ENCODE measurements around the gene PRR5L. TPM values are rescaled to one million over a fixed set of nuclear protein-coding genes. Genes with fewer than 3 reads are reported as not detected.

The PRR5L gene
- polyA plus RNA-seq, 1 of the 3 experiments (the other 2 are of a cell fraction): 0.46 TPM

DNA sequence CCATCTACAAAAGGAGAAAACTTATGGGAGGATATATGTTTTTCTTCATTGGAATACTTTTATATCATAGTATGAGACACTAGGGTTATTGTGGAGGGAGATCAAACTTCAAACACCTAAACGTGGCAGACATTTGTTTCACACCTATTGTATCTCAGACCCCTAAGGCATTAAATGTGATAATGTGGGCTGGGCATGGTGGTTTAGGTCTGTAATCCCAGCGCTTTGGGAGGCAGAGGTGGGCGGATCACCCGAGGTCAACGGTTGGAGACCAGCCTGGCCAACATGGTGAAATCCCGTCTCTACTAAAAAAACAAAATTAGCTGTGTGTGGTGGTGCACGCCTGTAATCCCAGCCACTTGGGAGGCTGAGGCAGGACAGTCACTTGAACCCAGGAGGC lies 75.5 kb downstream of the PRR5L start:
- no peak overlapping the region for H3K4me3 ChIP-seq (ENCODE audit: low read depth in 2 of 2, low read length in 1 of 2)
- no peaks in the 10 kb centered on the region for H3K9me3 ChIP-seq
- peaks cover 21% of the 10 kb centered on the region; the same call in 1 of the 2 replicates for H3K27me3 ChIP-seq (ENCODE audit: insufficient read depth)
- no peak overlapping the region for H3K9ac ChIP-seq
- no peak for DNase-seq
- H4K20me1 ChIP-seq (ENCODE audit: insufficient read depth): no peaks in the 10 kb centered on the region
- peaks cover 3% of the 10 kb centered on the region for H3F3A ChIP-seq (replicated peaks; ENCODE audit: insufficient read depth)
- no peak overlapping the region for H2AFZ ChIP-seq (ENCODE audit: low read depth)
- TF ChIP-seq TCF12 (IDR thresholded peaks at IDR 0.05): no peak
- TF ChIP-seq, protein P1, sequence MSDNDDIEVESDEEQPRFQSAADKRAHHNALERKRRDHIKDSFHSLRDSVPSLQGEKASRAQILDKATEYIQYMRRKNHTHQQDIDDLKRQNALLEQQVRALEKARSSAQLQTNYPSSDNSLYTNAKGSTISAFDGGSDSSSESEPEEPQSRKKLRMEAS (IDR thresholded peaks at IDR 0.05; ENCODE audit: low read depth): no peak
- no peak for TF ChIP-seq FOSL2 (IDR thresholded peaks at IDR 0.05; ENCODE audit: borderline replicate concordance, low read depth)
- no peak for TF ChIP-seq YY1 (IDR thresholded peaks at IDR 0.05; ENCODE audit: low read depth)
- TF ChIP-seq MEF2A (IDR thresholded peaks at IDR 0.05; ENCODE audit: borderline replicate concordance, low read depth): no peak
- no peak for TF ChIP-seq FOXJ3 (CRISPR knock-in tag; IDR thresholded peaks at IDR 0.05)
- TF ChIP-seq CHD2 (IDR thresholded peaks at IDR 0.05; ENCODE audit: low read length, partially characterized antibody): no peak
- no peak for TF ChIP-seq SMC3 (IDR thresholded peaks at IDR 0.05; ENCODE audit: low read depth, low read length)
- no peak for TF ChIP-seq POLR2AphosphoS5 (IDR thresholded peaks at IDR 0.05; ENCODE audit: low read depth, low read length)
- TF ChIP-seq FOXM1 (IDR thresholded peaks at IDR 0.05; ENCODE audit: low read depth): no peak
- TF ChIP-seq NFIC (IDR thresholded peaks at IDR 0.05; ENCODE audit: borderline replicate concordance): no peak
- TF ChIP-seq, protein P2, sequence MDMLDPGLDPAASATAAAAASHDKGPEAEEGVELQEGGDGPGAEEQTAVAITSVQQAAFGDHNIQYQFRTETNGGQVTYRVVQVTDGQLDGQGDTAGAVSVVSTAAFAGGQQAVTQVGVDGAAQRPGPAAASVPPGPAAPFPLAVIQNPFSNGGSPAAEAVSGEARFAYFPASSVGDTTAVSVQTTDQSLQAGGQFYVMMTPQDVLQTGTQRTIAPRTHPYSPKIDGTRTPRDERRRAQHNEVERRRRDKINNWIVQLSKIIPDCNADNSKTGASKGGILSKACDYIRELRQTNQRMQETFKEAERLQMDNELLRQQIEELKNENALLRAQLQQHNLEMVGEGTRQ (IDR thresholded peaks at IDR 0.05; ENCODE audit: borderline replicate concordance, low read depth, low read length): no peak
- no peak for TF ChIP-seq RFX5 (IDR thresholded peaks at IDR 0.05; ENCODE audit: low read length)
- TF ChIP-seq, protein P3, sequence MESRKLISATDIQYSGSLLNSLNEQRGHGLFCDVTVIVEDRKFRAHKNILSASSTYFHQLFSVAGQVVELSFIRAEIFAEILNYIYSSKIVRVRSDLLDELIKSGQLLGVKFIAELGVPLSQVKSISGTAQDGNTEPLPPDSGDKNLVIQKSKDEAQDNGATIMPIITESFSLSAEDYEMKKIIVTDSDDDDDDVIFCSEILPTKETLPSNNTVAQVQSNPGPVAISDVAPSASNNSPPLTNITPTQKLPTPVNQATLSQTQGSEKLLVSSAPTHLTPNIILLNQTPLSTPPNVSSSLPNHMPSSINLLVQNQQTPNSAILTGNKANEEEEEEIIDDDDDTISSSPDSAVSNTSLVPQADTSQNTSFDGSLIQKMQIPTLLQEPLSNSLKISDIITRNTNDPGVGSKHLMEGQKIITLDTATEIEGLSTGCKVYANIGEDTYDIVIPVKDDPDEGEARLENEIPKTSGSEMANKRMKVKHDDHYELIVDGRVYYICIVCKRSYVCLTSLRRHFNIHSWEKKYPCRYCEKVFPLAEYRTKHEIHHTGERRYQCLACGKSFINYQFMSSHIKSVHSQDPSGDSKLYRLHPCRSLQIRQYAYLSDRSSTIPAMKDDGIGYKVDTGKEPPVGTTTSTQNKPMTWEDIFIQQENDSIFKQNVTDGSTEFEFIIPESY (IDR thresholded peaks at IDR 0.05; ENCODE audit: borderline replicate concordance, low read depth): no peak
- no peak for TF ChIP-seq EP300 (IDR thresholded peaks at IDR 0.05; ENCODE audit: borderline replicate concordance in 1 of 2, low read depth in 1 of 2, low read length in 1 of 2)
- TF ChIP-seq JUND (IDR thresholded peaks at IDR 0.05): no peak
- TF ChIP-seq EZH2phosphoT487 (IDR thresholded peaks at IDR 0.05; ENCODE audit: borderline replicate concordance, low read depth): no peak
- no peaks in the 10 kb centered on the region for H3K9me2 ChIP-seq
- H3K4me1 ChIP-seq (ENCODE audit: control insufficient read depth in 1 of 2, insufficient read depth in 2 of 2, low read depth in 1 of 2, low read length in 1 of 2): peaks cover under 1 to 23% of the 10 kb centered on the region in 2 experiments; a peak in 2 of 4 replicates
- no peak overlapping the region for H3K27ac ChIP-seq (ENCODE audit: low read depth in 2 of 2, low read length in 1 of 2)
- H3K79me2 ChIP-seq (ENCODE audit: insufficient read depth): no peaks in the 10 kb centered on the region
- H3K36me3 ChIP-seq (replicated peaks in 1 of 2; ENCODE audit: control insufficient read depth in 1 of 2, insufficient read depth in 2 of 2, low read length in 1 of 2): no peaks in the 10 kb centered on the region
- WGBS (ENCODE audit: low lambda C conversion rate): 83% methylated on average over 7 of the region's 7 CpGs
- H3K4me2 ChIP-seq: no peak overlapping the region
- ChIA-PET CTCF (no interaction called here), POLR2A (no interaction called here)

Data from SK-N-SH (cell line).